Measurements from ENCODE around the gene ARID3B.
"Not testable (repeated sequence)": the region's sequence is repeated elsewhere in the genome, so short reads cannot be mapped to it uniquely, and the experiment has no call there.

The ARID3B gene

GRCh38 chr15:74595271-74595670, 54.3 kb downstream of the ARID3B start:
- Histone ChIP-seq H3K36me3 (ENCODE audit: control insufficient read depth, insufficient read depth, low read length) (peaks cover 33% of the 10 kb centered on the region), H3K4me3 (replicated peaks; ENCODE audit: low read depth, low read length) (no peak overlapping the region), H3K27me3 (replicated peaks; ENCODE audit: control insufficient read depth, insufficient read depth, low read length) (no peaks in the 10 kb centered on the region)
- DNase-seq (ENCODE audit: extremely low read depth, insufficient read length), result no peak
- TF ChIP-seq CTCF (IDR thresholded peaks at IDR 0.05; ENCODE audit: insufficient read depth, low read length, poor library complexity, severe bottlenecking), result no peak

- not testable (repeated sequence) for DNase-seq (ENCODE audit: extremely low read depth, insufficient read length); H3K4me3 ChIP-seq (replicated peaks; ENCODE audit: low read depth, low read length); H3K27me3 ChIP-seq (replicated peaks; ENCODE audit: control insufficient read depth, insufficient read depth, low read length)
- peaks cover 27% of the 10 kb centered on the region for H3K36me3 ChIP-seq (ENCODE audit: control insufficient read depth, insufficient read depth, low read length)
Measured at GRCh38 chr15:74596736-74597135, 55.7 kb downstream of the ARID3B start.

- peaks cover 23% of the 10 kb centered on the region for H3K36me3 ChIP-seq (ENCODE audit: control insufficient read depth, insufficient read depth, low read length)
- H3K4me3 ChIP-seq (replicated peaks; ENCODE audit: low read depth, low read length); H3K27me3 ChIP-seq (replicated peaks; ENCODE audit: control insufficient read depth, insufficient read depth, low read length); DNase-seq (ENCODE audit: extremely low read depth, insufficient read length): not testable (repeated sequence)
Measured at GRCh38 chr15:74597146-74597705, 56.2 kb downstream of the ARID3B start.

- Histone ChIP-seq H3K36me3 (ENCODE audit: control insufficient read depth, insufficient read depth, low read length) (peaks cover 13% of the 10 kb centered on the region), H3K4me3 (replicated peaks; ENCODE audit: low read depth, low read length) (peak overlapping the region; percentile 59), H3K27me3 (replicated peaks; ENCODE audit: control insufficient read depth, insufficient read depth, low read length) (no peaks in the 10 kb centered on the region)
- peak; percentile 87 for DNase-seq (ENCODE audit: extremely low read depth, insufficient read length)
- no peak for TF ChIP-seq CTCF (IDR thresholded peaks at IDR 0.05; ENCODE audit: insufficient read depth, low read length, poor library complexity, severe bottlenecking)
Measured at GRCh38 chr15:74598126-74598842, 57.3 kb downstream of the ARID3B start.

GRCh38 chr15:74599156-74599555, 58.1 kb downstream of the ARID3B start:
- DNase-seq (ENCODE audit: extremely low read depth, insufficient read length), result no peak
- Histone ChIP-seq H3K4me3 (replicated peaks; ENCODE audit: low read depth, low read length) (peak overlapping the region; percentile 59; the same call in 1 of the 2 replicates), H3K36me3 (ENCODE audit: control insufficient read depth, insufficient read depth, low read length) (peaks cover 11% of the 10 kb centered on the region), H3K27me3 (replicated peaks; ENCODE audit: control insufficient read depth, insufficient read depth, low read length) (no peaks in the 10 kb centered on the region)
- no peak for TF ChIP-seq CTCF (IDR thresholded peaks at IDR 0.05; ENCODE audit: insufficient read depth, low read length, poor library complexity, severe bottlenecking)

- Histone ChIP-seq H3K36me3 (ENCODE audit: control insufficient read depth, insufficient read depth, low read length) (peaks cover 3% of the 10 kb centered on the region), H3K27me3 (replicated peaks; ENCODE audit: control insufficient read depth, insufficient read depth, low read length) (no peaks in the 10 kb centered on the region), H3K4me3 (replicated peaks; ENCODE audit: low read depth, low read length) (no peak overlapping the region)
- no peak for DNase-seq (ENCODE audit: extremely low read depth, insufficient read length)
- no peak for TF ChIP-seq CTCF (IDR thresholded peaks at IDR 0.05; ENCODE audit: insufficient read depth, low read length, poor library complexity, severe bottlenecking)
Measured at GRCh38 chr15:74603026-74603788, 62.2 kb downstream of the ARID3B start.
